HG03097 (cell line): ENCODE data around the gene IGSF6.
"Not testable (repeated sequence)": the region's sequence is repeated elsewhere in the genome, so short reads cannot be mapped to it uniquely, and the experiment has no call there.

Experiments
- ATAC-seq: cut with Tn5 transposase; IDR thresholded peaks from one replicate; pipeline ENCODE4 v1.9.1; 2021; ENCODE audit not compliant: unreplicated experiment, low FRiP score

The IGSF6 gene

DNA sequence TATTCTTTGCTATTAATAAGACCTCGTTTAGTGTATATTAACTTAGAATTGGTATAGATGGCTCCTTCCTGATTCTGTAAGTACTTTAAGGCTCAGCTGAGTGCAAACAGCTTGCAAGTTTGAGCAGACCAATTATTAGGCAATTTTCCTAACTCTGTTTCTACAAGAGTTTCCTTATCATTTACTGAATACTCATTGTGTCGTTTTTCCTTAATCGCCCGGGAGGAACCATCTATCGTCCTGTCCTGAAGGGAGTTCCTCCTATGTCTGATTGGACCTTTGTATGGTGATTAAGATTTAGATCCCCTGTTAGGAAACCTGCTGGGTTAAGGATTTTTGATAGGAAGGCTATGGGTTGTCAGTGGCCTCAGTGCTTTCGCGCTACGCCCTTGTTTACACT lies 21.0 kb downstream of the IGSF6 start:
- ATAC-seq, result not testable (repeated sequence)

DNA sequence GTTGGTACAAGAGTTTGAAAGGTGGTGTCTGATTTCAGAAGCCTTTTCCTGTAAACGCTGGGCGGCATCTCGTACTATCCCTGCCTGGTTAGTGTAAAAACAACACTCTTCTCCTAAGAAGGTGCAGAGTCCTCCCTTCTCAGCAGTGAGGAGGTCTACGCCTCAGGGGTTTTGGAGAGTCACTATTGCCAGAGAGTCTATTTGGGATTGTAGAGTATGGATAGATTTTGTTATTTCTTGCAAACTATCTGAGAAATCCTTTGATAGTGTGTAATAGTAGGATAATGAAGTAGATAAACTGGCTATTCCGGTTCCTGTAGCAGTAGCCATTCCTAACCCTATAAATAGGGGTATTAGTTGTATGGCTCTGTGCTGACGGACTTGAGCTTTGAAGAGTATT lies 21.5 kb downstream of the IGSF6 start:
- ATAC-seq, result not testable (repeated sequence)

DNA sequence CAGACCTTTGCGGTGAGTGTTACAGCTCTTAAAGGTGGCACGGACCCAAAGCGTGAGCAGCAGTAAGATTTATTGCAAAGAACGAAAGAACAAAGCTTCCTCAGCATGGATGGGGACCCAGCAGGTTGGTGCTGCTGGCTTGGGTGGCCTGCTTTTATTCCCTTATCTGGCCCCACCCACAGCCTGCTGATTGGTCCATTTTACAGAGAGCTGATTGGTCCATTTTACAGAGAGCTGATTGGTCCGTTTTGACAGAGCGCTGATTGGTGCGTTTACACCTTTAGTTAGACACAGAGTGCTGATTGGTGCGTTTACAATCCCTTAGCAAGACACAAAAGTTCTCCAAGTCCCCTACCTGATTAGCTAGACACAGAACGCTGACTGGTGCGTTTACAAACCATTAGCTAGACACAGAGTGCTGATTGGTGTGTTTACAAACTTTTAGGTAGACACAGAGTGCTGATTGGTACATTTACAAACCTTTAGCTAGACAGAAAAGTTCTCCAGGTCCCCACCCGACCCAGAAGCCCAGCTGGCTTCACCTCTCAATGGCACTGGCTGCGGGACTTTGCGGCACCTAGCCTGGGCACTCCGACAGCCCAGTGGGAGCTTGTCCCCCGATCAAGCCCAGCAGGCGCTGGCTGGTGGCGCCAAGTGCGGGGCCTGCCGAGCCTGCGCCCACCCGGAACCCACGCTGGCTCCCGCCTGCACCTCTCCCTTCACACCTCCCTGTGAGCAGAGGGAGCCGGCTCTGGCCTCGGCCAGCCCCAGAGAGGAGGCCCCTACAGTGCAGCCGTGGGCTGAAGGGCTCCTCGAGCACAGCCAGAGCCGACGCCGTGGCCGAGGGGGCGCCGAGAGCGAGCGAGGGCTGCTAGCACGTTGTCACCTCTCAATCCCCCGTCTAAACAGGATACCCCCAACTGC lies 22.5 kb downstream of the IGSF6 start:
- not testable (repeated sequence) for ATAC-seq

DNA sequence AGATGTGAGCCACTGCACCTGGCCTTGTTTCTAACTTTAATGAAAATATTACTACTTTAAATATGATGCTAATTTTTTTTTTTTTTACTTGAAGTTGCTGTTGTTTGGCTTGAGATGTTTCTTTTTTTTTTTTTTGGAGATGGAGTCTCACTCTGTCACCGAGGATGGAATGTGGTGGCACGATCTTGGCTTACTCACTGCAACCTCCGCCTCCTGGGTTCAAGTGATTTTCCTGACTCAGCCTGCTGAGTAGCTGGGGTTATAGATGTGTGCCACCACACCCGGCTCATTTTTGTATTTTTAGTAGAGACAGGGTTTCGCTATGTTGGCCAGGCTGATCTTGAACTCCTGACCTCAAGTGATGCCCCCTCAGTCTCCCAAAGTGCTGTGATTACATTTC lies 23.6 kb downstream of the IGSF6 start:
- no peak for ATAC-seq

DNA sequence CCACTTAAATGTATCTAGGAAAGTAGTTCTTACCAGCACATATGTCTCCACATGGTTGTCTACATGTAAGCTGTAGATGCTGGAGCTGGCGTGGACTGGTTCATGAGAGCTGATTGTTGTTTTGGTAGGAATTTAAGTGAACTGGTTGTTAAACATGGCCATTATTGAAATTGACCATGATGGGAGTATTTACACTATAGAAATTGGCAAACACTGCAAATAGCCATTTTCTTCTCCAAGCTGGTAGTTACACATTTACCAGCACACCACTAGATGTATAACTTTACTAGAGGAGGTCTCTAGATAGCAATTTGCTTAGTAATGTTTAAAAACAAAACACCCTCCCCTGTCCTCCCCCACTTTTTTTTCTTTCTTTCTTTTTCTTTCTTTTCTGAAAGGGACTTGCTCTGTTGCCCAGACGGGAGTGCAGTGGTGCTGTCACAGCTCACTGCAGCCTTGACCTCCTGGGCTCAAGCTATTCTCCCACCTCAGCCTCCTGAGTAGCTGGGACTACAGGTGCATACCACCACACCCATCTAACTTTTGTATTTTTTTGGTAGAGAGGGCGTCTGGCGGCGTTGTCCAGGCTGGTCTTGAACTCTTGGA lies 24.2 kb downstream of the IGSF6 start:
- no peak for ATAC-seq

DNA sequence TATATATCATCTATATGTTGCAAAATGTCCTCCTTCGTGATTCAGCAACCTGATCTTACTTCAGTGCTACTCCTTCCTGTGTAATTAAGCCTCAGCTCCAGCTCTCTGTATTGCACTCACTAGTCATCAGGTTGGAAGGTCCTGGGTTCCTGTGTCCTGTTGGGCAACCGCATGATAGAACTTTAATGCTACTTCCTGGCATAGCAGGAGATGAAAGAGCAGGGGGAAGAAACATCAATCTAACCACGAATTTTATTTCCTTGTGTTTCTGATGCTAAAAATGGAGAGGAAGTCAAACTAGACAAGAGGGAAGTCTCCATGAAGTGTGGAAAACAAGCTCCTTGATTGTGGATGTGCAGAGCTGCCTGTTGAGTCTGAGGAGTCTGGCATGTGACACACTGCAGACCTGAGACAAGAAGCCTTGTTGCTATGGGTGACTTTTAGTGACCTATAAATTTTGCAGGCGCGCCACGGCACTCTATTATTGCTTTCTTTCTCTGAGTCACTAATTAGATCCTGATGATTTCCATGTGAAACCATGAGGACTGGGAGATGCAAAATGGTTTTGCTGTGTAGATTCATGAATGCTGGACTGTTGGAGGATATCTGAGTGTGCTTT lies 25.6 kb downstream of the IGSF6 start:
- ATAC-seq, result no peak

DNA sequence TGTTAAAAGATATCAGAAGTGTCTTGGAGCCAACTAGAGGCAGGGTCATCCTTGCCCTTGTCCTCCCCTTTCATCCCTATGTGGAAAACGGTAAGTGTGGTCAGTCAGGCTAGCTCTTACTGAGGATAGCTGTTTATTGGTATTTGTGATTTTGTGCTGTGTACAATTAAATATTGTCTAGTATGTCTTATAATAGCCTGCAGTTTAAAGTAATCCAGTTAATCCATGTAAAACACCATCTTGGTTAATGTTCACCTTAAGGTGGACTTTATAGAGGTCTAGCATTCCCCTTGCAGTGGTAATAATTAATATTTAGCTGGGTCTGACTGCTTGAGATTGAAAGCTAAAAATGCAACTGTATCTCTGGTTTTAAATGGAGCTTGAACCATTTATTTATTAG lies 27.4 kb downstream of the IGSF6 start:
- no peak for ATAC-seq

DNA sequence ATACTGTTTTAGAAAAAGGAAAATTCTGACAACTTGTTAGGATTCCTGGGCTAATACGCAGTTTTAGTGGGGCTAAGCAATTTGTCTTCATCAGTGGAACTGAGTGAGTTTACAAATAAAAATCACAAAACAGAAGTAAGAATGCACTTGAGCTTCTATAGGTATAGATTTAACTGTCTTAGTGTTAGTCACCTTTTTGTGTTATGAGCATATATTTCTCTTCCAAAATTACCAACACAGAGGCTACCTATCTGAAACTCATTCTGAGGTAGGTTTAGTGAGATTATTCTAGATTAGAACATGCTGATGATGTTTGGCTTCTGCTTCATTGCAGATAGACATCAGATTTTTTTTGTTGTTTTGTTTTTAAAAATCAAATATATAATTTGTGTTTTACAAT lies 29.9 kb downstream of the IGSF6 start:
- no peak for ATAC-seq

DNA sequence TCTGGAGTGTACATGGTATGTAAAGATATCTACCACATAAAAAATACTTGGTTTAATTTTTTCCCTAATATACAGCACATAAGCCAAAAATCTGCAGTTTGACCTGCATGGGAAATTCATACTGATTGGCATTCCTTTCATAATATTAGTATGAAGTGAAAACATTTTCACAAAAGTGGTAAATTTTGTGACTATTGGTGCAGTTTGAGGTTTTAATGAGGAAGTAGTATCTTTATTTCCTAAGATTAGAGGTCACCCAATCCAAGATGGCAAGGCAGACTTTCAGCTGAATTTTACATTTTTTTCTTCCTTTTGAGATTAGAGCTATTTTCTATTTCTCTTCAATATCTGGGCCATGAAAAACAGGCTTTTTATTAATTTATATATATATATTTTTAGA lies 31.8 kb downstream of the IGSF6 start:
- ATAC-seq, result no peak

DNA sequence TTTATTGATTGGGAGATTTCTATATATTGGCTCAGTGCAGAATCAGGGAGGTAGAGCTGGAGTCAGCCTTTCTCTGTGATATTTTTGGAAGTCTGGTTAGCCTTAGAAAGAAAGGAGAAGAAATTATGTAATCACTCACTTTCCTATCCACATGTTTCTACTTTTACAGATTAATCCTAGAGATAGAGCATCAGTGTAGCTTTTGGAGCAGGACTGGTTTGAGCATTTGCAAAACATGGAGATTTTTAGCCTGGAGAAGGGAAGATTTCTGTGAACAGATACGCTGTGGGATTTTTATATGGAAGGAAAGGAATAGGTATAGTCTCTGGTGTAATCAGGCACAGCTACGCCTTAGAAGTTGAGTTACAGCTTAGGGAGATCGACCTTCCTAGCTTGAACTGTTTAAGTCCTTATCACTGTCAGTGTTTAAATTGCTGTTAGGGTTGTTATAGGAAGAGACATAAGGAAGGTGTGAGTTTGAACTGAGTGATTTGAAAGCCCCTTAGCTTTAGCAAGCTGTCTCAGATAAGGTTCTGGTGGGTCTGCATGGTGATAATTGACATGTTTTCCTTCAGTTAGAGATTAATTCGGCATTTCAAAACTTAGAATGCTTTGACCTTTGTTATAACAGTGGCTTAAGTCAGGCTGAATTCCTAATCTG lies 32.5 kb downstream of the IGSF6 start:
- no peak for ATAC-seq

DNA sequence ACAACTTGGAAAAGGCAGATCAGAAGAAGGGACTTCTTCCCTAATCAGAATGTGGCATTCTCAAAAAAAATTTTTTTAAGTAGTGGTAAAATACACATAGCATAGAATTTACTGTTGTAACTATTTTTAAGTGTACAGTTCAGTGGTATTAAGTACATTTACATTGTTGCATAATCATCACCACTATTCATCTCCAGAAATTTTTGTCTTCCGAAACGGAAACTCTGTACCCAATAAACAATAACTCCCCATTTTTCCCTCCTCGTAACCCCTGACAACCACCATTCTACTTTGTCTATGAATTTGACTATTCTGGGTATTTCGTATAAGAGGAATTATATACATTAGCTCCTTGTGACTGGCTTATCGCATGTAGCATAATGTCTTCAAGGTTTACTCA lies 34.1 kb downstream of the IGSF6 start:
- no peak for ATAC-seq

DNA sequence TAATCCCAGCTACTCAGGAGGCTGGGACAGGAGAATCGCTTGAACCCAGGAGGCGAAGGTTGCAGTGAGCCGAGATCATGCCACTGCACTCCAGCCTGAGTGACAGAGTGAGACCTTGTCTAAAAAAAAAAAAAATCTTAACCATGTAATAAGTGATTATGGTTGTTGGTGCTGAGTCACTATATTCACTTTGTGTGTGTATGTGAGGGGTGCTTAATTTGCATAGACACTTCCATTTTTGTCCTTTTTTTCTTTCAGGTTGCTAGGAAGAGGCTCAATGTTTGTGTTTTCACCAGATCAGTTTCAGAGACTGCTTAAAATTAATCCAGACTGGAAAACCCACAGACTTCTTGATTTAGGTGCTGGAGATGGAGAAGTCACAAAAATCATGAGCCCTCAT lies 34.8 kb downstream of the IGSF6 start:
- ATAC-seq, result no peak

DNA sequence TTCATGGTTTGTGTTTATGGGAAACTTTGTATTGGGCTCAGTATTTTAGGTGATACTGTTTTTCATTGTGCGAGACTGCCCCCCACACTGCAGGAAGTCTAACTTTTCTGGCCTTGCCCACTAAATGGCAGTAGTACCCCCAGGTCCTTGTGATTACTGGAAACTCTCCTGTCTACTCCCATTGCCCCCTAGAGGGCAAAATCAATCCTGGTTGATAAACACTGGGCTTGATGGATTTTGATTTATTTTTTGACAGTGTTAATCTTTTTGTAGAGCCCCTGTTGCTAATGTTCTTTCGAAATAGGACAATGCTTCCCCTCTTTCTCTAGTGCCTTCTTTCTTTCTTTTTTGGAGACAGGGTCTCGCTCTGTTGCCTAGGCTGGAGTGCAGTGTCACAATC lies 37.5 kb downstream of the IGSF6 start:
- no peak for ATAC-seq

DNA sequence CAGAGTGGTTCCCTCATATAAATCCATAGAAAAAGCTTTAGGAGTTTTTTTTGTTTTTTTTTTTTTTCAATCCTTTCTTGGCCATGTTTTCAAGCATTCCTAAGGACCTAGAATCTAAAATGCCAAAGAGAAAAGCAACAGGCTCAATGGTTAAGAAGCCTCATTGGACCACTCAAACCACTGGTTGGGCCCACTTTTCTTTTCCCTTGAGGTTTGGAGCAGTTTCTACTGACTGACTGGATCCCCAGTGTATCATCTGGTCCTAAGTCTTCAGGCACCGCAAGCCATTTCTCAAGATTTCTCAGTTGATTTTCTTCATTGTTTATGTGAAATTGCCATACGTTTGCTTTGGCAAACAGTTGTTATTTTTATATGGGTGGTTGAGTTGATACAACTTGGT lies 38.6 kb downstream of the IGSF6 start:
- ATAC-seq, result no peak

DNA sequence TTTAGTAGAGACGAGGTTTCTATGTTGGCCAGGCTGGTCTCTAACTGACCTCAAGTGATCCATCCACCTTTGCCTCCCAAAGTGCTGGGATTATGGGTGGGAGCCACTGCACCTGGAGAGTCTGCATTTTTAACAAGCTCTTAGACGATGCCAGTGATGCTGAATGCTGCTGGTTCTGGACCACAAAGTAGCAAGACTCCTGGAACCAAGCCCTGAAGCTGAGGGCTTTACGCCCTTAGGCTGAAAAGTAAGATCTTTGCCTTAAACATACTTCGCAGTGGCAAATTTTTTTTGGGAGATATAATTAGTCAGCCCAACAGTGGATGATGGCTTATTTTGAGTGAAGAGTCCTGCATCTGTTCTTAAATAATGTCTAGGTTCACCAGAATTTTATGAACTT lies 39.0 kb downstream of the IGSF6 start:
- ATAC-seq, result no peak

DNA sequence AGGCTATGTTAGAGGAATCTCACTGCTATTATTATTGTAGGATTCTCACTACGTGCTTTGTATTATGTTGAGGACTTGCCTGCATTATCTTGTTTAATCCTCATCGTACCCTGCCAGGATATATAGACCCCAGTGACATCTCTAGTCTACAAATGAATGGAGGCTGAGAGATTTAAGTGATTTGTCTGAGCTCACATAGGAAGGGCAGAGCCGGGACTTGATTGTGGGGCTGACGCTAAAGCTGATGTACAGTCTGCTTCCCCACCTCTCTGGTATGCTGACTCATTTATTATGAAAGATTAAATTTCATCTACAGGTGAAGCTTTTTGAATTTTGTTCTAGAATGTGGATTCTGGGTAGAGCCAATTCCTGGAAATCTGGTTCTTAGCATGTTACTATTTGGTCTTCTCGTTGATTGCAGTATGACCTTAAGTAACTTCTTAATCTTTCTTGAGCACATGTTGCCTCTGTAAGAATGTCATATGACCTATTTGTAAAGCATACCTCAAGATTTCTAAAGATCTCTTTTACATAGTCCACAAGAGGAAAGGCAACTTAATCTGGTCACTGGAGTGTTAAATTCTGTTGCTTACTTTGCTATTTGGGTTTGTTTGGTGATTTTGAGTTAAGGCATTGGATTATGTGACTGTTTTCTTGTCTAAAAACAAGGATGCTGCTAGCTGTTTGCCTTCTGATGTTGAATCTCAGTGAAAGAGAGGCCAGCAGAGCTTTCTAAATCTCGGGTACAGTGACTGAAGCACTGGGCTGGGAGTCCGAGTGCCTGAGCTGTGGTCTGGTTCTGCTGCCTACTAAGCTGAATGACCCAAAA lies 40.6 kb downstream of the IGSF6 start:
- no peak for ATAC-seq

DNA sequence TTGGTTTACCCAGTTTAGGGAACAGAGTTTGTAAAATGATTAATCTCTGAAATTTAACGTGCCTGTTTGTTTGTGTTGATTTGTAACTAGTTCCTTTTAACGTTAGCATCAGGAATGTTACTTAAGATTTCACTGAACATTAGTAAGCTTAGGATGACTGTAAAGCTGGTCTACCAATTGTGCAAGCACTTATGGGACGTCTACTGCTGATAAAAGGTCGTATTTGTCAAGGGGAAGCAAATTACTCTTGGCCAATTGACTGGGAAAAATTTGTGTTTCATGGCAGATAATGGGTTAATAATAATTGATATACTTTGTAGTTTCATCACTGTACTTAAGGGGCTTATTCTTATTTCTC lies 41.2 kb downstream of the IGSF6 start:
- ATAC-seq, result no peak

DNA sequence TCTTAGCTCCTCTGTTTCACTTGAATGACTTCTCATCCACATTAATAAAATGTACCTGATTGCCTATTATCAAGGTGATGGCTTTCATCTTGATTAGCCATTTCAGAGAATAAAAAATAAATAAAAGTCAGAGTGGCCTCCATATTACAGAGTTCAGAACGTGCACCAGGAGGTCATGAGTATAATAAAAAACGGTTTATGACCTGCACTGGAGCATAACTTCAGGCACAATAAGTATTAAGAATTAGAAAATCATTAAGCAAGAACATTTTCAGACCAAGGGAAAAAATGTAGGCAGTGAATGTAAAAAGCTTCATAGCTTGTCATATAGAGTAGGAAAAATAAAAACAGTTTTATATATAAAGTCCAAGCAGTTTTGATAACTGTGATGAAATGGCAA lies 41.6 kb downstream of the IGSF6 start:
- ATAC-seq, result no peak

DNA sequence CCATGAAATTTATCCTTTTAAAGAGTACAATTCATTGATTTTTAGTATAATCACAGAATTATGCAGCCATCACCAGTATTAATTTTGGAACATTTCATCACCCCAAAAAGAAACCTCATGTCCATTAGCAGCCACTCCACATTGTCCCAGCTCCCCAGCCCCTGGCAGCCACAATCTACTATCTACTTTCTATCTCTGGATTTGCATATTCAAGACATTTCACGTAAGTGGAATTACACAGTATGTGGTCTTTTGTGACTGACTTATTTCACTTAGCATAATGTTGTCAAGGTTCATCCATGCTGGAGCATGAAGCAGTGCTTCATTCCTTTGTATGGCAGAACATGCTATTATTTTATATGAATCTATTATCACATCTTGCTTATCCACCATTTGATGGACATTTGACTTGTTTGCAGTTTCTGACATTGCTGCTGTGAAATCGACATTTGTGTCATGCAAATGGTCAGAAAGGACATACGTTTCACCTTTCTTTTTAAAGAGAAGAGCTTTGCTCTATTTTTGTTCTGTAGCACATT lies 42.3 kb downstream of the IGSF6 start:
- no peak for ATAC-seq

DNA sequence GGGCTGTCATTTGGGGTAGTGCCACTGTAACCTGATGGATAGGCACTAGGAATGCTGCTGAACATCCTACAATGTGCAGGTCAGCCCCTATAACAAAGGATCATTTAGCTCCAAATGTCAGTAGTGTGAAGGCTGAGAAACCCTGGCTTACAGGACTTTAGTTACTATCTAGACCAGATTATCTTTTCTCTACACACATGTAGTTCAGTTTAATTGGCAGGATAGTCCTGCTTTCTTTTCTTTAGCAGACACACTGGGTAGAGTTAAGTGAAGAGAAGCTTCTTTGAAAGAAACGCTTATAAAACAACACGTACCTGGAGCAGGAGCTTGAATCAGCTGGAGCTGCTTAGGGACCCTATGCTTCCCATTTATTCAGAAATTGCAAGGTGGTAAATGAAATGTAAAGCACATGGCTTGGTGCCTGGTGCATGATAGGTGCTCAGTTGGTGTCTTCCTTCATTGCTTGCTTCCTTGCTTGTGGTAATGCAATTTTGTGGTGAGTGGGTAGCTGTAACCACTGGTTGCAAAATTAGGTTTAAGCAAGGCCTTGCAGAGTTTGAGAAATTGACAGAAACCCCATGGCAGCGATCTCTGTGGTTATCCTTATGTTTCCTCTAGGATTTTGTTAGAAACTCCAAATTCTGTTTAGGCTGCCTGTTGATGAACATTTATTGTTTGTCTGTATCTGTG lies 43.6 kb downstream of the IGSF6 start:
- ATAC-seq, result no peak
